K562 (cell line): ENCODE measurements around the gene RUSC1. TPM values are rescaled to one million over a fixed set of nuclear protein-coding genes. Genes with fewer than 3 reads are reported as not detected.

Source experiments
- ATF1 ChIP-seq, 2 experiments: fragments of 450-650 bp in 1 of 2; IDR thresholded peaks; 2 replicates each; pipeline ENCODE4 v1.6.1; 2016; ENCODE audit warnings: missing compliant biosample characterization in 1 of 2, missing genetic modification characterization in 1 of 2
- CHD4 ChIP-seq: fragments of 200-600 bp; sonication (generic); IDR thresholded peaks from 3 replicates; pipeline ENCODE4 v1.6.1; 2012; ENCODE audit warnings: low read depth, mild to moderate bottlenecking, mixed read lengths, low read length, inconsistent platforms; ENCODE audit not compliant: insufficient read depth, insufficient replicate concordance, poor library complexity, severe bottlenecking
- DDX20 ChIP-seq: fragments of 450-650 bp; IDR thresholded peaks from 2 replicates; pipeline ENCODE4 v1.6.1; 2016; ENCODE audit warnings: missing genetic modification characterization, low read depth, mild to moderate bottlenecking, missing compliant biosample characterization, moderate library complexity
- EGR1 ChIP-seq: fragments of 450-650 bp; conservative IDR thresholded peaks from 2 replicates; pipeline ENCODE4 v1.6.1; 2017; ENCODE audit warnings: mild to moderate bottlenecking
- EP300 ChIP-seq: IDR thresholded peaks from 2 replicates; pipeline ENCODE4 v1.6.1; 2012; ENCODE audit warnings: low read length, improper control_type of control experiment
- GATAD2B ChIP-seq: fragments of 450-650 bp; IDR thresholded peaks from 2 replicates; pipeline ENCODE4 v1.6.1; 2017; ENCODE audit warnings: mild to moderate bottlenecking, borderline replicate concordance
- IRF2 ChIP-seq: sonication (generic); formaldehyde crosslinking; IDR thresholded peaks from 2 replicates; pipeline ENCODE4 v1.8.1; 2022; ENCODE audit warnings: mild to moderate bottlenecking, missing genetic modification reagents
- KHSRP ChIP-seq: fragments of 450-650 bp; IDR thresholded peaks from 2 replicates; pipeline ENCODE4 v1.6.1; 2017
- MAZ ChIP-seq, 2 experiments: fragments of 450-650 bp in 1 of 2; sonication (generic) in 1 of 2; formaldehyde crosslinking; IDR thresholded peaks in 1 of 2; conservative IDR thresholded peaks in 1 of 2; 2 replicates each; pipeline versions ENCODE4 v1.4.0 to v1.5.0; 2020; ENCODE audit warnings: mild to moderate bottlenecking in 1 of 2, missing genetic modification reagents in 1 of 2
- NFIC ChIP-seq: fragments of 450-650 bp; IDR thresholded peaks from 2 replicates; pipeline ENCODE4 v1.6.1; 2017; ENCODE audit warnings: mild to moderate bottlenecking, inconsistent platforms
- NFIX ChIP-seq: fragments of 250-450 bp; sonication (Bioruptor Pico); IDR thresholded peaks from 2 replicates; pipeline ENCODE4 v1.4.0; 2020; ENCODE audit warnings: low read depth, mild to moderate bottlenecking, moderate library complexity
- POLR2H ChIP-seq: IDR thresholded peaks from 2 replicates; pipeline ENCODE4 v1.6.1; 2016; ENCODE audit warnings: missing genetic modification characterization, low read depth, mild to moderate bottlenecking, control low read depth, missing compliant biosample characterization, moderate library complexity
- RFX1 ChIP-seq: fragments of 450-650 bp; IDR thresholded peaks from 2 replicates; pipeline ENCODE4 v1.6.1; 2016; ENCODE audit warnings: mild to moderate bottlenecking, moderate library complexity
- SMAD4 ChIP-seq: fragments of 250-450 bp; sonication (Bioruptor Pico); conservative IDR thresholded peaks from 2 replicates; pipeline ENCODE4 v1.8.0; 2021; ENCODE audit warnings: inconsistent platforms, mild to moderate bottlenecking, moderate library complexity
- SNIP1 ChIP-seq: fragments of 450-650 bp; IDR thresholded peaks from 2 replicates; pipeline ENCODE4 v1.7.1; 2017; ENCODE audit warnings: low read depth, mild to moderate bottlenecking
- ZC3H8 ChIP-seq: fragments of 450-650 bp; IDR thresholded peaks from 2 replicates; pipeline ENCODE4 v1.6.1; 2017
- ZKSCAN8 ChIP-seq: fragments of 200-800 bp; sonication (Bioruptor generic); IDR thresholded peaks from 2 replicates; pipeline ENCODE4 v1.6.1; 2016; ENCODE audit warnings: missing genetic modification characterization, missing compliant biosample characterization
- ZNF140 ChIP-seq: fragments of 250-450 bp; sonication (Bioruptor Pico); IDR thresholded peaks from 2 replicates; pipeline ENCODE4 v1.8.0; 2021; ENCODE audit warnings: moderate library complexity, mild to moderate bottlenecking, inconsistent platforms
- ZNF263 ChIP-seq: sonication (generic); formaldehyde crosslinking; IDR thresholded peaks from 2 replicates; pipeline ENCODE4 v1.8.0; 2022; ENCODE audit warnings: mild to moderate bottlenecking, missing genetic modification reagents, borderline replicate concordance
- ZNF311 ChIP-seq: fragments of 250-450 bp; sonication (Bioruptor Pico); IDR thresholded peaks from 2 replicates; pipeline ENCODE4 v1.4.0; 2020; ENCODE audit warnings: mild to moderate bottlenecking, moderate library complexity
- polyA plus RNA-seq, 8 experiments: library from polyadenylated mRNA; depleted of rRNA in 4 of 8; stranded (reverse) in 5 of 8; unstranded in 3 of 8; fragments of >200 nt; fragmentation: Nextera tagmentation in 2 of 8; fragmentation: Illumina TruSeq in 1 of 8; extraction: Ambion mirVana in 2 of 8; extraction: Trizol in 1 of 8; gene quantifications; 2 replicates each; pipeline versions ENCODE4 v1.2.1 to v1.2.3, GENCODE V29; 2011 to 2014; ENCODE audit warnings: inconsistent platforms in 1 of 8, missing spikeins in 1 of 8
- total RNA-seq, 7 experiments: library from RNA; depleted of rRNA in 6 of 7; stranded (reverse); fragments of >200 nt in 6 of 7; fragmentation: Illumina TruSeq in 2 of 7; extraction: Trizol in 2 of 7; gene quantifications; 2 replicates each; pipeline versions ENCODE4 v1.2.1 to v1.2.3, GENCODE V29; 2011 to 2021; ENCODE audit warnings: low replicate concordance in 1 of 7
- TF ChIP-seq, protein P1 (sequence below): fragments of 450-650 bp; IDR thresholded peaks from 2 replicates; pipeline ENCODE4 v1.6.1; 2017; ENCODE audit warnings: antibody characterized with exemption
- TF ChIP-seq, protein P2 (sequence below): fragments of 450-650 bp; formaldehyde crosslinking; IDR thresholded peaks from 2 replicates; pipeline ENCODE4 v1.4.0; 2020; ENCODE audit warnings: mild to moderate bottlenecking
- TF ChIP-seq, protein P3 (sequence below): fragments of 250-450 bp; sonication (Bioruptor Pico); IDR thresholded peaks from 2 replicates; pipeline ENCODE4 v1.4.0; 2020; ENCODE audit warnings: mild to moderate bottlenecking, moderate library complexity

The RUSC1 gene
- total and polyA plus RNA-seq, 9 of the 15 experiments (the other 6 are each of a cell fraction or from before 2014, with no cell fraction given): 5.7 to 68.3 (median 33.6) TPM

DNA sequence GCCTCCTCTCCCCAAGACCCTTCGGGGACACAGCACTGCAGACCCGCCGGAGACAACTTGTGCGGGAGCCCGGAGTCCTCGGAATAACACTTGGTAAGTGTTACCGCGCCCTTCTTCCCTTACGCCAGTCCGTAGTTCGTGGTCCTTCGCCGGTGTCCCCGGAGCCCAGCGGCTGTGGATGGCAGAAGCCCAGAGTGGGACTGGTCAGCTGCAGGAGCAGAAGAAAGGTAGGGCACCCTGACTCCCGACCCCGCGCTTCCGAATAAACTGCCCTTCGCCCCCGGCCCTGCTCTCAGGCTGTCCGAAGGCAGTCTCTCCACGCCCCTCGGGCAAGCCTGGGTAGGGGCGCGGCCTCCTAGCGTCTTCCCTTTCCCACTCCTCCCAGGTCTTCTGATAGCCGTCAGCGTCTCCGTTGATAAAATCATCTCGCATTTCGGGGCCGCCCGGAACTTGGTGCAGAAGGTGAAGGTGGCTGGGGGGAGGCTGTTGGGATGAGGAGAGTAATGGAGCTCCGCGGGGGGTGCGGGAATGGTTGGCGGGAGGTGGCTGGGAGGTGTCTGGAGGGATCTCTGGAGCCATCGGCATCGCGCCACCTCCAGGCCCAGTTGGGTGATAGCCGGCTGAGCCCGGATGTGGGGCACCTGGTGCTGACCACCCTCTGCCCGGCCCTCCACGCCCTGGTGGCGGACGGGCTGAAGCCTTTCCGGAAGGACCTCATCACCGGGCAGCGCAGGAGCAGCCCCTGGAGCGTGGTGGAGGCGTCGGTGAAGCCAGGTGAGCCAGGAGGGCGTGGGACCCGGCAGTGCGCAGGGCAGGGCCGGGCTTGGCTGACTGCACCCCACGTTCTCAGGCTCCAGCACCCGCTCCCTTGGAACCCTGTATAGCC is 4.3 kb downstream of the RUSC1 start (continued):
- TF ChIP-seq ZNF140 (CRISPR knock-in tag) (no peak), ZNF263 (0 out of 2 replicates have a peak, but pooled peaks have one; percentile 23), NFIX (CRISPR knock-in tag) (no peak), EGR1 (no peak), DDX20 (tag) (no peak), POLR2H (tag) (no peak), SNIP1 (no peak), MAZ (CRISPR knock-in tag; conservative IDR thresholded peaks at IDR 0.05 in 1 of 2, IDR thresholded peaks at IDR 0.05 in 1 of 2) (peak in 1 of 2 experiments; percentile 20; a peak in 2 of 4 replicates), KHSRP (no peak), RFX1 (no peak), EP300 (no peak), ATF1 (CRISPR knock-in tag; IDR thresholded peaks at IDR 0.05) (no peak), ATF1 (tag; IDR thresholded peaks at IDR 0.05) (no peak; the same call in 1 of the 2 replicates), ZC3H8 (no peak), CHD4 (no peak), NFIC (peak; percentile 13), ZKSCAN8 (CRISPR knock-in tag) (no peak), ZNF311 (CRISPR knock-in tag) (no peak), IRF2 (CRISPR knock-in tag) (no peak), GATAD2B (no peak), SMAD4 (CRISPR knock-in tag) (peak; percentile 26; the same call in 1 of the 2 replicates)
- TF ChIP-seq, protein P1, sequence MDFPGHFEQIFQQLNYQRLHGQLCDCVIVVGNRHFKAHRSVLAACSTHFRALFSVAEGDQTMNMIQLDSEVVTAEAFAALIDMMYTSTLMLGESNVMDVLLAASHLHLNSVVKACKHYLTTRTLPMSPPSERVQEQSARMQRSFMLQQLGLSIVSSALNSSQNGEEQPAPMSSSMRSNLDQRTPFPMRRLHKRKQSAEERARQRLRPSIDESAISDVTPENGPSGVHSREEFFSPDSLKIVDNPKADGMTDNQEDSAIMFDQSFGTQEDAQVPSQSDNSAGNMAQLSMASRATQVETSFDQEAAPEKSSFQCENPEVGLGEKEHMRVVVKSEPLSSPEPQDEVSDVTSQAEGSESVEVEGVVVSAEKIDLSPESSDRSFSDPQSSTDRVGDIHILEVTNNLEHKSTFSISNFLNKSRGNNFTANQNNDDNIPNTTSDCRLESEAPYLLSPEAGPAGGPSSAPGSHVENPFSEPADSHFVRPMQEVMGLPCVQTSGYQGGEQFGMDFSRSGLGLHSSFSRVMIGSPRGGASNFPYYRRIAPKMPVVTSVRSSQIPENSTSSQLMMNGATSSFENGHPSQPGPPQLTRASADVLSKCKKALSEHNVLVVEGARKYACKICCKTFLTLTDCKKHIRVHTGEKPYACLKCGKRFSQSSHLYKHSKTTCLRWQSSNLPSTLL: no peak
- TF ChIP-seq, protein P2, sequence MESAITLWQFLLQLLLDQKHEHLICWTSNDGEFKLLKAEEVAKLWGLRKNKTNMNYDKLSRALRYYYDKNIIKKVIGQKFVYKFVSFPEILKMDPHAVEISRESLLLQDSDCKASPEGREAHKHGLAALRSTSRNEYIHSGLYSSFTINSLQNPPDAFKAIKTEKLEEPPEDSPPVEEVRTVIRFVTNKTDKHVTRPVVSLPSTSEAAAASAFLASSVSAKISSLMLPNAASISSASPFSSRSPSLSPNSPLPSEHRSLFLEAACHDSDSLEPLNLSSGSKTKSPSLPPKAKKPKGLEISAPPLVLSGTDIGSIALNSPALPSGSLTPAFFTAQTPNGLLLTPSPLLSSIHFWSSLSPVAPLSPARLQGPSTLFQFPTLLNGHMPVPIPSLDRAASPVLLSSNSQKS (CRISPR knock-in tag): no peak
- TF ChIP-seq, protein P3, sequence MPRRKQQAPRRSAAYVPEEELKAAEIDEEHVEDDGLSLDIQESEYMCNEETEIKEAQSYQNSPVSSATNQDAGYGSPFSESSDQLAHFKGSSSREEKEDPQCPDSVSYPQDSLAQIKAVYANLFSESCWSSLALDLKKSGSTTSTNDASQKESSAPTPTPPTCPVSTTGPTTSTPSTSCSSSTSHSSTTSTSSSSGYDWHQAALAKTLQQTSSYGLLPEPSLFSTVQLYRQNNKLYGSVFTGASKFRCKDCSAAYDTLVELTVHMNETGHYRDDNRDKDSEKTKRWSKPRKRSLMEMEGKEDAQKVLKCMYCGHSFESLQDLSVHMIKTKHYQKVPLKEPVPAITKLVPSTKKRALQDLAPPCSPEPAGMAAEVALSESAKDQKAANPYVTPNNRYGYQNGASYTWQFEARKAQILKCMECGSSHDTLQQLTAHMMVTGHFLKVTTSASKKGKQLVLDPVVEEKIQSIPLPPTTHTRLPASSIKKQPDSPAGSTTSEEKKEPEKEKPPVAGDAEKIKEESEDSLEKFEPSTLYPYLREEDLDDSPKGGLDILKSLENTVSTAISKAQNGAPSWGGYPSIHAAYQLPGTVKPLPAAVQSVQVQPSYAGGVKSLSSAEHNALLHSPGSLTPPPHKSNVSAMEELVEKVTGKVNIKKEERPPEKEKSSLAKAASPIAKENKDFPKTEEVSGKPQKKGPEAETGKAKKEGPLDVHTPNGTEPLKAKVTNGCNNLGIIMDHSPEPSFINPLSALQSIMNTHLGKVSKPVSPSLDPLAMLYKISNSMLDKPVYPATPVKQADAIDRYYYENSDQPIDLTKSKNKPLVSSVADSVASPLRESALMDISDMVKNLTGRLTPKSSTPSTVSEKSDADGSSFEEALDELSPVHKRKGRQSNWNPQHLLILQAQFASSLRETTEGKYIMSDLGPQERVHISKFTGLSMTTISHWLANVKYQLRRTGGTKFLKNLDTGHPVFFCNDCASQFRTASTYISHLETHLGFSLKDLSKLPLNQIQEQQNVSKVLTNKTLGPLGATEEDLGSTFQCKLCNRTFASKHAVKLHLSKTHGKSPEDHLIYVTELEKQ (CRISPR knock-in tag): no peak
